A673 (cell line): ENCODE results near the gene PLA2G2E. TPM values are rescaled to one million over a fixed set of nuclear protein-coding genes. Genes with fewer than 3 reads are reported as not detected.

ENCODE experiments used
- BruUV-seq: library from RNA; stranded (reverse); fragments of 400-500 nt; replicated peaks from 2 replicates; lab custom pipeline; 2021; lab: Mats Ljungman, UMichigan
- CTCF ChIA-PET: fragments of 300-600 bp; sonication (Branson Sonifier 250); formaldehyde crosslinking; loops from one replicate; lab custom pipeline; 2022; ENCODE audit warnings: antibody characterized with exemption; lab: Charles Lee
- POLR2A ChIA-PET: fragments of 300-600 bp; sonication (Branson Sonifier 250); formaldehyde crosslinking; loops from one replicate; lab custom pipeline; 2022; ENCODE audit warnings: antibody characterized with exemption; ENCODE audit not compliant: low non-redundant PET; lab: Charles Lee
- DNase-seq: peaks from one replicate; pipeline ENCODE4 v3.0.0-alpha.2; 2015; ENCODE audit warnings: low spot score
- H3K27ac ChIP-seq: fragments of 200-600 bp; sonication (generic); 2 replicates; pipeline ENCODE4 v1.5.1; 2016; ENCODE audit warnings: mixed run types, low read depth, mild to moderate bottlenecking, mixed read lengths, antibody characterized with exemption, low read length; ENCODE audit not compliant: poor library complexity, severe bottlenecking
- H3K27me3 ChIP-seq: fragments of 200-600 bp; sonication (generic); replicated peaks from 2 replicates; pipeline ENCODE4 v1.6.1; 2017; ENCODE audit warnings: mixed run types, low read depth, mild to moderate bottlenecking, mixed read lengths, antibody characterized with exemption, low read length; ENCODE audit not compliant: insufficient read depth, poor library complexity
- H3K36me3 ChIP-seq: fragments of 200-600 bp; sonication (generic); 2 replicates; pipeline ENCODE4 v1.6.1; 2016; ENCODE audit warnings: mixed run types, mild to moderate bottlenecking, mixed read lengths, antibody characterized with exemption, low read length; ENCODE audit not compliant: insufficient read depth, poor library complexity, severe bottlenecking
- H3K4me1 ChIP-seq: fragments of 200-600 bp; sonication (generic); 2 replicates; pipeline ENCODE4 v1.6.1; 2017; ENCODE audit warnings: mixed run types, mild to moderate bottlenecking, mixed read lengths, antibody characterized with exemption, low read length; ENCODE audit not compliant: insufficient read depth, poor library complexity, severe bottlenecking
- H3K4me3 ChIP-seq: fragments of 200-600 bp; sonication (generic); 2 replicates; pipeline ENCODE4 v1.5.1; 2016; ENCODE audit warnings: low read depth, mixed run types, mild to moderate bottlenecking, mixed read lengths, low read length; ENCODE audit not compliant: poor library complexity, severe bottlenecking
- H3K9me3 ChIP-seq: fragments of 200-600 bp; sonication (generic); 2 replicates; pipeline ENCODE4 v1.6.1; 2016; ENCODE audit warnings: mixed run types, low read depth, mild to moderate bottlenecking, mixed read lengths, antibody characterized with exemption, low read length; ENCODE audit not compliant: poor library complexity, severe bottlenecking
- CTCF ChIP-seq: fragments of 300-800, 200-600 bp; sonication (generic); conservative IDR thresholded peaks from 2 replicates; pipeline ENCODE4 v1.5.1; 2017; ENCODE audit warnings: low read depth, mild to moderate bottlenecking, antibody characterized with exemption, low read length, moderate library complexity, mixed read lengths
- EZH2 ChIP-seq: fragments of 200-600 bp; sonication (generic); IDR thresholded peaks from 2 replicates; pipeline ENCODE4 v1.6.1; 2017; ENCODE audit warnings: borderline replicate concordance, low read depth, mild to moderate bottlenecking, mixed read lengths, antibody characterized with exemption, low read length; ENCODE audit not compliant: poor library complexity, severe bottlenecking
- intact Hi-C: fragments of 100-400 bp; cut with micrococcal nuclease; formaldehyde crosslinking; loops from one replicate; pipeline ENCODE4 v1.10.0; 2022; ENCODE audit not compliant: unreplicated experiment
- total RNA-seq: library from RNA; stranded (reverse); gene quantifications from 2 replicates; pipeline ENCODE4 v1.2.3, GENCODE V29; 2021

PLA2G2E gene
- total RNA-seq, 1 experiment from 2014 or later: not detected

- no peak for DNase-seq
- Histone ChIP-seq H3K36me3 (no peaks in the 10 kb centered on the region), H3K4me3 (no peak overlapping the region), H3K4me1 (no peaks in the 10 kb centered on the region), H3K27me3 (no peaks in the 10 kb centered on the region), H3K9me3 (no peaks in the 10 kb centered on the region), H3K27ac (no peak overlapping the region)
- ChIA-PET CTCF (no interaction called here), POLR2A (no interaction called here)
- intact Hi-C loops: no loop called here
- TF ChIP-seq EZH2 (no peak), CTCF (no peak)
- no TSS peak for BruUV-seq
Observed at GRCh38 chr1:19925342-19926070, 2.1 kb upstream of the PLA2G2E start.

- H3K27me3 ChIP-seq: no peaks in the 10 kb centered on the region
- TF ChIP-seq EZH2 (no peak), CTCF (no peak)
- no peak for DNase-seq
- no peak overlapping the region for H3K27ac ChIP-seq
- no TSS peak for BruUV-seq
- CTCF ChIA-PET: no interaction called here
- POLR2A ChIA-PET: no interaction called here
- H3K4me1 ChIP-seq: no peaks in the 10 kb centered on the region
- no peaks in the 10 kb centered on the region for H3K9me3 ChIP-seq
- no peaks in the 10 kb centered on the region for H3K36me3 ChIP-seq
- H3K4me3 ChIP-seq: no peak overlapping the region
- intact Hi-C loops: no loop called here
Observed at GRCh38 chr1:19923953-19924346, 533 bp upstream of the PLA2G2E start.

GRCh38 chr1:19922015-19922688 lies 1.3 kb downstream of the PLA2G2E start:
- Histone ChIP-seq H3K36me3 (no peaks in the 10 kb centered on the region), H3K9me3 (no peaks in the 10 kb centered on the region), H3K27me3 (no peaks in the 10 kb centered on the region), H3K4me3 (no peak overlapping the region), H3K27ac (no peak overlapping the region), H3K4me1 (no peaks in the 10 kb centered on the region)
- TF ChIP-seq EZH2: no peak
- no peak for TF ChIP-seq CTCF
- intact Hi-C loops: no loop called here
- BruUV-seq: no TSS peak
- no peak for DNase-seq
- CTCF ChIA-PET: no interaction called here
- POLR2A ChIA-PET: no interaction called here
